ENCODE data around the gene IFNK.

The IFNK gene

GRCh38 chr9:27536168-27536567 lies 12.1 kb downstream of the IFNK start:
- H2BK5ac ChIP-seq (ENCODE audit: low read depth, low read length, poor library complexity, severe bottlenecking) = no peak overlapping the region
- H2BK12ac ChIP-seq (ENCODE audit: low read length in 2 of 2) = no peak overlapping the region
- no peak overlapping the region for H3K23ac ChIP-seq (ENCODE audit: low read length in 2 of 2)
- H2BK15ac ChIP-seq (ENCODE audit: low read depth, poor library complexity, severe bottlenecking) = no peak overlapping the region
- H4K8ac ChIP-seq (ENCODE audit: low read length) = no peak overlapping the region
- no peak overlapping the region for H3K18ac ChIP-seq (ENCODE audit: low read depth in 1 of 2, low read length in 2 of 2)
- 92% methylated on average over 3 of the region's 3 CpGs for WGBS
- no peak overlapping the region for H3K27ac ChIP-seq (ENCODE audit: low read length, poor library complexity, severe bottlenecking)
- no peak overlapping the region for H3K4me2 ChIP-seq (ENCODE audit: low read length, poor library complexity, severe bottlenecking)
- H3K14ac ChIP-seq (ENCODE audit: low read length in 2 of 2) = no peak overlapping the region
- DNase-seq = no peak
- H2AK5ac ChIP-seq (ENCODE audit: low read length, severe bottlenecking) = no peak overlapping the region
- peaks cover 2% of the 10 kb centered on the region for H3K4me1 ChIP-seq (ENCODE audit: control insufficient read depth, insufficient read depth, low read depth, low read length)
- H3K4me3 ChIP-seq (ENCODE audit: insufficient read depth in 1 of 2, low read depth in 1 of 2, low read length in 2 of 2) = no peak overlapping the region
- no peak overlapping the region for H2AFZ ChIP-seq (ENCODE audit: low read depth, low read length)
- no peak overlapping the region for H4K91ac ChIP-seq (ENCODE audit: low read length)
- H2BK120ac ChIP-seq (ENCODE audit: low read depth, low read length) = no peak overlapping the region
- H3K36me3 ChIP-seq (ENCODE audit: control insufficient read depth in 1 of 2, insufficient read depth in 2 of 2, low read depth in 1 of 2, low read length in 2 of 2) = peaks cover 0 to 5% of the 10 kb centered on the region in 2 experiments
- H3K4ac ChIP-seq (ENCODE audit: low read depth in 1 of 2, low read length in 2 of 2) = no peak overlapping the region
- H3K9me3 ChIP-seq (ENCODE audit: control insufficient read depth, low read length) = no peaks in the 10 kb centered on the region
- H3K79me1 ChIP-seq (replicated peaks; ENCODE audit: low read length, poor library complexity, severe bottlenecking) = no peaks in the 10 kb centered on the region
- no peak overlapping the region for H3K9ac ChIP-seq (ENCODE audit: low read length)
- H3K27me3 ChIP-seq (ENCODE audit: control insufficient read depth in 1 of 2, insufficient read depth in 1 of 2, low read length in 2 of 2) = peaks cover 0 to 3% of the 10 kb centered on the region in 2 experiments

- H2BK15ac ChIP-seq (ENCODE audit: low read depth, poor library complexity, severe bottlenecking) = no peak overlapping the region
- H3K18ac ChIP-seq (ENCODE audit: low read depth in 1 of 2, low read length in 2 of 2) = no peak overlapping the region
- peaks cover 0 to 5% of the 10 kb centered on the region in 2 experiments for H3K36me3 ChIP-seq (ENCODE audit: control insufficient read depth in 1 of 2, insufficient read depth in 2 of 2, low read depth in 1 of 2, low read length in 2 of 2)
- no peak overlapping the region for H3K27ac ChIP-seq (ENCODE audit: low read length, poor library complexity, severe bottlenecking)
- no peak overlapping the region for H4K91ac ChIP-seq (ENCODE audit: low read length)
- H3K23ac ChIP-seq (ENCODE audit: low read length in 2 of 2) = no peak overlapping the region
- no peak overlapping the region for H3K4me3 ChIP-seq (ENCODE audit: insufficient read depth in 1 of 2, low read depth in 1 of 2, low read length in 2 of 2)
- no peak overlapping the region for H2BK12ac ChIP-seq (ENCODE audit: low read length in 2 of 2)
- no peak overlapping the region for H3K4ac ChIP-seq (ENCODE audit: low read depth in 1 of 2, low read length in 2 of 2)
- peaks cover 2% of the 10 kb centered on the region for H3K4me1 ChIP-seq (ENCODE audit: control insufficient read depth, insufficient read depth, low read depth, low read length)
- H2BK120ac ChIP-seq (ENCODE audit: low read depth, low read length) = no peak overlapping the region
- H2AK5ac ChIP-seq (ENCODE audit: low read length, severe bottlenecking) = no peak overlapping the region
- H3K9me3 ChIP-seq (ENCODE audit: control insufficient read depth, low read length) = no peaks in the 10 kb centered on the region
- H4K8ac ChIP-seq (ENCODE audit: low read length) = no peak overlapping the region
- no peak overlapping the region for H3K9ac ChIP-seq (ENCODE audit: low read length)
- no peak for DNase-seq
- H2BK5ac ChIP-seq (ENCODE audit: low read depth, low read length, poor library complexity, severe bottlenecking) = no peak overlapping the region
- no peaks in the 10 kb centered on the region for H3K27me3 ChIP-seq (ENCODE audit: control insufficient read depth in 1 of 2, insufficient read depth in 1 of 2, low read length in 2 of 2)
- no peaks in the 10 kb centered on the region for H3K79me1 ChIP-seq (replicated peaks; ENCODE audit: low read length, poor library complexity, severe bottlenecking)
- WGBS = 95% methylated on average over 7 of the region's 7 CpGs
- no peak overlapping the region for H2AFZ ChIP-seq (ENCODE audit: low read depth, low read length)
- no peak overlapping the region for H3K4me2 ChIP-seq (ENCODE audit: low read length, poor library complexity, severe bottlenecking)
- H3K14ac ChIP-seq (ENCODE audit: low read length in 2 of 2) = no peak overlapping the region
These were observed 12.9 kb downstream of the IFNK start for GRCh38 chr9:27537027-27537435.

- WGBS = 94% methylated on average over 1 of the region's 1 CpG
- H3K9me3 ChIP-seq (ENCODE audit: control insufficient read depth, low read length) = no peaks in the 10 kb centered on the region
These were observed 13.7 kb downstream of the IFNK start for GRCh38 chr9:27537756-27538155.

GRCh38 chr9:27538647-27539046 lies 14.6 kb downstream of the IFNK start:
- H2BK15ac ChIP-seq (ENCODE audit: low read depth, poor library complexity, severe bottlenecking) = no peak overlapping the region
- H3K36me3 ChIP-seq (ENCODE audit: control insufficient read depth in 1 of 2, insufficient read depth in 2 of 2, low read depth in 1 of 2, low read length in 2 of 2) = peaks cover 0 to 5% of the 10 kb centered on the region in 2 experiments
- no peak overlapping the region for H4K91ac ChIP-seq (ENCODE audit: low read length)
- no peak overlapping the region for H2BK12ac ChIP-seq (ENCODE audit: low read length in 2 of 2)
- H2AFZ ChIP-seq (ENCODE audit: low read depth, low read length) = no peak overlapping the region
- H3K18ac ChIP-seq (ENCODE audit: low read depth in 1 of 2, low read length in 2 of 2) = no peak overlapping the region
- no peak overlapping the region for H2BK5ac ChIP-seq (ENCODE audit: low read depth, low read length, poor library complexity, severe bottlenecking)
- DNase-seq = no peak
- H3K9me3 ChIP-seq (ENCODE audit: control insufficient read depth, low read length) = no peaks in the 10 kb centered on the region
- no peaks in the 10 kb centered on the region for H3K27me3 ChIP-seq (ENCODE audit: control insufficient read depth in 1 of 2, insufficient read depth in 1 of 2, low read length in 2 of 2)
- H3K14ac ChIP-seq (ENCODE audit: low read length in 2 of 2) = no peak overlapping the region
- H3K4me3 ChIP-seq (ENCODE audit: insufficient read depth in 1 of 2, low read depth in 1 of 2, low read length in 2 of 2) = no peak overlapping the region
- peaks cover 2% of the 10 kb centered on the region for H3K4me1 ChIP-seq (ENCODE audit: control insufficient read depth, insufficient read depth, low read depth, low read length)
- no peak overlapping the region for H3K4me2 ChIP-seq (ENCODE audit: low read length, poor library complexity, severe bottlenecking)
- no peak overlapping the region for H3K9ac ChIP-seq (ENCODE audit: low read length)
- H3K27ac ChIP-seq (ENCODE audit: low read length, poor library complexity, severe bottlenecking) = no peak overlapping the region
- no peak overlapping the region for H2AK5ac ChIP-seq (ENCODE audit: low read length, severe bottlenecking)
- H3K4ac ChIP-seq (ENCODE audit: low read depth in 1 of 2, low read length in 2 of 2) = no peak overlapping the region
- no peak overlapping the region for H3K23ac ChIP-seq (ENCODE audit: low read length in 2 of 2)
- no peaks in the 10 kb centered on the region for H3K79me1 ChIP-seq (replicated peaks; ENCODE audit: low read length, poor library complexity, severe bottlenecking)
- no peak overlapping the region for H2BK120ac ChIP-seq (ENCODE audit: low read depth, low read length)
- WGBS = 97% methylated on average over 3 of the region's 3 CpGs
- no peak overlapping the region for H4K8ac ChIP-seq (ENCODE audit: low read length)

More at GRCh38 chr9:27537756-27538155, 13.7 kb downstream of the IFNK start:
- Histone ChIP-seq H3K18ac (ENCODE audit: low read depth in 1 of 2, low read length in 2 of 2) (no peak overlapping the region), H2BK5ac (ENCODE audit: low read depth, low read length, poor library complexity, severe bottlenecking) (no peak overlapping the region), H3K23ac (ENCODE audit: low read length in 2 of 2) (no peak overlapping the region), H3K36me3 (ENCODE audit: control insufficient read depth in 1 of 2, insufficient read depth in 2 of 2, low read depth in 1 of 2, low read length in 2 of 2) (peaks cover 0 to 5% of the 10 kb centered on the region in 2 experiments), H4K8ac (ENCODE audit: low read length) (no peak overlapping the region), H3K79me1 (replicated peaks; ENCODE audit: low read length, poor library complexity, severe bottlenecking) (no peaks in the 10 kb centered on the region), H3K4ac (ENCODE audit: low read depth in 1 of 2, low read length in 2 of 2) (no peak overlapping the region), H2BK12ac (ENCODE audit: low read length in 2 of 2) (no peak overlapping the region), H3K27me3 (ENCODE audit: control insufficient read depth in 1 of 2, insufficient read depth in 1 of 2, low read length in 2 of 2) (no peaks in the 10 kb centered on the region), H2BK15ac (ENCODE audit: low read depth, poor library complexity, severe bottlenecking) (no peak overlapping the region), H3K27ac (ENCODE audit: low read length, poor library complexity, severe bottlenecking) (no peak overlapping the region), H3K4me1 (ENCODE audit: control insufficient read depth, insufficient read depth, low read depth, low read length) (peaks cover 2% of the 10 kb centered on the region), H3K4me3 (ENCODE audit: insufficient read depth in 1 of 2, low read depth in 1 of 2, low read length in 2 of 2) (no peak overlapping the region), H2AK5ac (ENCODE audit: low read length, severe bottlenecking) (no peak overlapping the region), H2BK120ac (ENCODE audit: low read depth, low read length) (no peak overlapping the region), H4K91ac (ENCODE audit: low read length) (no peak overlapping the region), H2AFZ (ENCODE audit: low read depth, low read length) (no peak overlapping the region), H3K9ac (ENCODE audit: low read length) (no peak overlapping the region), H3K14ac (ENCODE audit: low read length in 2 of 2) (no peak overlapping the region), H3K4me2 (ENCODE audit: low read length, poor library complexity, severe bottlenecking) (no peak overlapping the region)
- no peak for DNase-seq
